NCI-H460 (cell line): Measurements from ENCODE around the gene ABCA1. TPM values are rescaled to one million over a fixed set of nuclear protein-coding genes. Genes with fewer than 3 reads are reported as not detected.
"Not testable (repeated sequence)": the region's sequence is repeated elsewhere in the genome, so short reads cannot be mapped to it uniquely, and the experiment has no call there.

Source experiments
- DNase-seq: peaks from one replicate; pipeline ENCODE4 v3.0.0-alpha.2; 2016; ENCODE audit warnings: low read depth; ENCODE audit errors: extremely low read depth
- total RNA-seq: library from RNA; depleted of rRNA; stranded (reverse); fragments of >200 nt; shearing (Covaris generic); gene quantifications from 2 replicates; pipeline ENCODE4 v1.2.3, GENCODE V29; 2014

The ABCA1 gene
- total RNA-seq, 1 experiment from 2014 or later = 6.6 TPM

DNA sequence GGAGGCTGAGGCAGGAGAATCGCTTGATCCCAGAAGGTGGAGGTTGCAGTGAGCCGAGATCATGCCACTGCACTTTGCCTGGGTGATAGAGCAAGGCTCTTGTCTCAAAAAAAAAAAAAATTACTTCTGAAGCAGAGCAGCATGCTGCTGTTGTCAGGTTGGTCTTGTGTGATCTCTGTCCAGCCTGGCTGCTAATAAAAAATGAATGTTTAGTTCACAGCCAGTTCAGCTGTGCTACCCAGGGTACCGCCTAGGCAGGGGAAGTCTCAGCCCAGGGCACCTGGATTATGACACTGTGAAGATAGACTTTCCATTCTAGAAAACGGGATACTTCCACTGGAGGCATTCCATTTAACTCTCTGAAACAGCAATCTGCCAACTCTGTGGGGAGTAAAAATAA lies 23.5 kb upstream of the ABCA1 start:
- no peak for DNase-seq

DNA sequence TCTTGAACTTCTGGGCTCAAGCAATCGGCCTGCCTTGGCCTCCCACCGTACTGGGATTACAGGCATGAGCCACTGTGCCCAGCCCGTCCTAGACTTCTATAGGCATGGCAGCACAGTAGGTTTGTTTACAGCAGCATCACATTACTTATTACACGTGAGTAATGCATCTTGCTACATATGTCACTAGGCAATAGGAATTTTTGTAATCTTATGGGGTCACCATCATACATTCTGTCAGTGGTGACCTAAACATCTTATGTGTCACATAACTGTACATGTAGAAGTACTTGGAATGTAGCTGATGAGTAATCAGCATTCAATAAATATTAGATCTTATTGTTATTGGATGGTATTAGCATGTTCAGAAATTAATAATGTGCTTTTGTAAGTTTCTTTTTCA lies 22.9 kb upstream of the ABCA1 start:
- no peak for DNase-seq

DNA sequence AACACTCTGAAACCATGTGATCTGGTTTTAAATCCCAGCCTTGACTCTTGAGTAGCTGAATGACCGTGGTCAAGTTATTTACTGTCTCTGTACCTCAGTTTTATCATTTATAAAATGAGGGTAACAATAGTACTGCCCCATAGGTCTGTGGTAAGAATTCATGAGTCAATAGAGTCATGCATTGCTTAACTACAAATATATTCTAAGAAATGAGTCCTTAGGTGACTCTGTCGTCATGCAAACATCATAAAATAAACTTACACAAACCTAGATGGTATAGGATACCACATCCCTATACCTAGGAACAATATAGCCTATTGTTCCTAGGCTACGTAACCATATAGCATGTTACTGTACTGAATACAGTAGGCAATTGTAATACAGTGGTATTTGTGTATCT lies 20.3 kb upstream of the ABCA1 start:
- no peak for DNase-seq

DNA sequence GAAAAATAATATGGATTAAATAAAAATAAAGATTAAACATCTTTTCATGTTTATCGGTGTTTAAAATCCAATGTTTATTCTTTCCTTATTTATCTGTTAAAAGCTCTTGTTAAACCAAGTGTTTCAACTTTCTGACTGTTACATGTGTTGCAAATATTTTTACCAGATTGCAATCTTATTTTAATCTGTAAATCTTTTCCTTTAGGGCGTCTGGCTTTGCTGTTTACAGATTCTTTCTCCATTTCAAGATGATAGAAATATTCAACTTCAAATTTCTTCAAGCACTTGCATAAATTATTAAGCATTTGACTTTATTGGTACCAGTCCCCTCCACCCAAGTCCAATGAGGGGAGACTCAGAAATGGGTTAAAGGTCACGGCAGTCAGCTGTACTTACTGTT lies 16.9 kb upstream of the ABCA1 start:
- DNase-seq = no peak

DNA sequence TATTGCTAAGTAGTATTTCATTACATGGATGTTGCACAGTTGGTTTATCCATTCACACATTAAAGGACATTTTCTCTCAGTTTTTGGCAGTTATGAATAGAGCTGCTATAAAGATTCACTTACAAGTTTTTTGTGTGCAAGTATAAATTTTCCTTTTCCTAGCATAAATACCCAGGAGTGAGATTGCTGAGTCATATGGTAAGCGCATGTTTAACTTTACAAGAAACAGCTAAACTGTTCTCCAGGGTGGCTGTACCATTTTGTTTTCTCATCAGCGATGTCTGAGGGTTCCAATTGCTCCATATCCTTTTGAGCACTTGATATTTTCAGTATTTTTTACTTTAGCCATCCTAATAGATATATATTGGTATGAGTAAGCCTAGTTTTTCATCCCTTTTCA lies 16.4 kb upstream of the ABCA1 start:
- no peak for DNase-seq

DNA sequence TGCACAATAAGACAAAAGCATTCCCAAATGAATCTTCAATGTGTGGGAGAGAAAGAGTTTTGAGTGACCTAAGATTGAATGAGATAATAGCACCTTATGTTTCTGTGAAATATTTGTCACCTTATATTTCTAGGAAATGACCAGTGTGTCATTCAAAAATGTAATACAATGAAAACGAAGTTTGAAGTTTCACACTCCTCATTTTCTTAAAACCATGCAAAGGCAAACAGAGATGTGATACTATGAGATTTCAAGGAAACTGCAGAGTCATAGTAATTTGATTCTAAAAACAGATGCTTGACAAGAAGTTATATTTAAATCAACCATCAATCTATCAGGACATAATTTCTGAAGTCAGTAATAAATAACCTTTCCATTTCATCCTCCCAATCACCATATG lies 13.6 kb upstream of the ABCA1 start:
- DNase-seq = no peak

DNA sequence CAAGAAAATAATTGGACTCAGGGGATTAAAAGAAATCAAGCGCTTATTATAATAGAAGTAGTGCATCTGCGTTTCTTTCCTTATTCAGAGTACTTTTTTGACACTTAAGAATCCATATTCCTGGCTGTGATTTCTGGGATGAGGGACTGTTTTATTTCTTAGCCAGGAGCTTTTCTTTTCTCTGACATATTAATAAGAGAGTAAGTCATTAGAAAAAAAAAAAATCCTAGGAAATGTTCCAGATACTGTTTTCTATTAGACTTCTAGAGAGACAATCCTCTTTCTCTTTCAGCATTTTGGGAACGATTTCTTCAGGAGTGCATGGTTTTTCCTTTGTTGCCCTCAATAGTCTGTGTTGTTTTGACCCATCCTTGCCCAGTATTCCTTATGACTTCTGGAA lies 8.3 kb upstream of the ABCA1 start:
- no peak for DNase-seq

DNA sequence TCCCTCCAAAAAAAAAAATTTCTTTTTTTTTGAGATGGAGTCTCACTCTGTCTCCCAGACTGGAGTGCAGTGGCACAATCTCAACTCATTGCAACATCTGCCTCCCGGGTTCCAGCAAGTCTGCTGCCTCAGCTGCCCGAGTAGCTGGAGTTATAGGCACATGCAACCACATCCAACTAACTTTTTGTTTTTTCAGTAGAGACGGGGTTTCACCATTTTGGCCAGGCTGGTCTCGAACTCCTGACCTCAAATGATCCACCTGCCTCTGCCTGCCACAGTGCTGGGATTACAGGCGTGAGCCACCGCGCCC lies 7.5 kb upstream of the ABCA1 start:
- not testable (repeated sequence) for DNase-seq

DNA sequence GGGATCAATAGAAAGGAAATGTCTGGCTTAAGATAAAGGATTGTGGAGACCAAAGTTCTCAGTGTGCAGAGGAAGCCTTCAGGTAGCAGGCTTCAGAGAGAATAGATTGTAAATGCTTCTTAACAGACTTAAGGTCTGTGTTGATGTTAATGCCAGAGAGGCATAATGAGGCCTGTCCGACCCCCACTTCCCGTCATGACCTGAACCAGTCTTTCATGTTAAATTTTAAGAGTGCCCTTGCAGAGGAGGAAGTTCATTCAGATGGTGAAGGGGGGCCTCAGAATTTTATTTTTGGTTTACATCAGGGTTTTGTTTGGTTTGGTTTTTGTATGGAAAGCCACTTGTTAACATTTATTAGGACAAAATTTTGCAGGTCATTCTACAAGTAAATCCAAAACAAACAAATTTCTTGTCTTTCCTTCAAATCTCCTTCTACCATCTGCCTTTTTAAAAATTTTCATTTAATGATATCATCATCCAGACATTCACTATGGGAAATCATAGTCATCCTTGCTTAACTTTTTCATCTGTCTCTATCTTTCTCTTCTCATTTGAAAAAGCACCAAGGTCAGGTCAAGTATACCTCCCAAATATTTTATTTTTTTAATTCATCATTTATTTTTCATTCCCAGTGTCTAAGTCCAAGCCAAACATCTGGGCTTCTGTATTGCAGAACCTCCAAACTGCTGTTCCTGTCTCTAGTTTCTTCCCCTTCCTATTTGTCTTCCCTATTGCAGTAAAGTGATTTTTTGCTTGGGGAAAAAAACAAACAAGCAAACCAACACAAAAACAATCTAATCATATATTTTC lies 6.9 kb upstream of the ABCA1 start:
- no peak for DNase-seq

DNA sequence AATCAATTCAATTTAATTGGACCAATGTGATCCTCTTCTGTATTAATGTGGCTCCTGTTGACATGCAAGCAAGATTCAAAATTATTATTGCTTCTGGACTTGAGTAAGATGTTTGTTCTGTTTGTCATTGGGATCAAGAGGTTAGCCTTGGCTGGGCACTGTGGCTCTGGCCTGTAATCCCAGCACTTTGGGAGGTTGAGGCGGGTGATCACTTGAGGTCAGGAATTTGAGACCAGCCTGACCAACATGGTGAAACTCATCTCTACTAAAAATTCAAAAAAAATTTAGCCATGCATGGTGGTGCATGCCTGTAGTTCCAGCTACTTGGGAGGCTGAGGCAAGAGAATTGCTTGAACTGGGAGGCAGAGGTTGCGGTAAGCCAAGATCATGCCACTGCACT lies 5.1 kb upstream of the ABCA1 start:
- not testable (repeated sequence) for DNase-seq

DNA sequence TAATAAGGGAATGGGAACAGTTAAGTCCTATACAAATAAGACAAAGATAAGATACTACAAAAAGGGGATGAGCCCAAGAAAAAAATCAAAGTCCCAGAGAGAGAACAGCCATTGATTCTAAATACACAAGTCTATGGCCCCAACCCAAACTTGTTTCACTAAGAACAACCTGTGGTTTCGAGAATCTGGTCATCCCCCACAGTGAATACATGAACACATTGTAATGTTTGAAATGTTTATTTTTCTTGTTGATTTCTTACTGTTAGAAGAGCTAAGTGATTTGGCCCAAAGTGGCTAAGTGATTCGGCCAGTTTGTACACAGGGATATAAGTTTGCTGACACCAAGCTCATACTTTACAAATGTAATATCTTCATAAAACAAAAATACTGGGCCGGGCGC lies 3.3 kb upstream of the ABCA1 start:
- no peak for DNase-seq

DNA sequence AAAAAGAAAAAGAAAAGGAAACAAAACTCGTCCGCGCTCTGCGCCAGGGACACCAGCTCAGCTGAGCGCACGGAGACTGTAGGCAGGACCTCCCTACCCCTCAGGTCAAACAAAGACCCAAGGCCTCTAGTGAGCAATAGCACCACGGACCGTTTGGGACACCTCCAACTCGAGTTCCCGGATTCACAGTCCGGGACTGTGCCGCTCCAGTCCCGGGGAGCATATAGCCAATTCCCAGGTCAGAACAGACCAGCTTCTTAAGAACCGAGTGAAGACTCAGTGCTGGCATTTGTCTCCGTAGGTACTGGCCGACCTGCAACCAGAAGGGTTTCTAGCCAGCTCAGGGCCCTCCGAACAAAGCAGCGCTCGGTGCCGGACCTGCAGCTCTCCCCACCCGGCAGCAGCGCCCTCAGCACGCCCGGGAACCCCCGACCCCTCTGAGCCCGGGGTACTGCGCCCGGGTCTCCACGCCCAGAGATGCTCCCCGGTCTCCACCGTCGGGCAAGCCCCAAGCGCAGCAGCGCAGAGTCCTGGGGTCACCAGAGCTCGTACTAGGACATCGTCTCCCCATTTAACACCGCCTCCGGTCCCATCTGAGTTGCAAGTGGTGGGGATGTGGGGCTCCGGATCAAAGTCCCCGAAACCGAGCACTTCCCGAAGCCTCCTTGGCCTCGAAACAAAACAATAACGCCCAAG lies 591 bp downstream of the ABCA1 start:
- DNase-seq = no peak

DNA sequence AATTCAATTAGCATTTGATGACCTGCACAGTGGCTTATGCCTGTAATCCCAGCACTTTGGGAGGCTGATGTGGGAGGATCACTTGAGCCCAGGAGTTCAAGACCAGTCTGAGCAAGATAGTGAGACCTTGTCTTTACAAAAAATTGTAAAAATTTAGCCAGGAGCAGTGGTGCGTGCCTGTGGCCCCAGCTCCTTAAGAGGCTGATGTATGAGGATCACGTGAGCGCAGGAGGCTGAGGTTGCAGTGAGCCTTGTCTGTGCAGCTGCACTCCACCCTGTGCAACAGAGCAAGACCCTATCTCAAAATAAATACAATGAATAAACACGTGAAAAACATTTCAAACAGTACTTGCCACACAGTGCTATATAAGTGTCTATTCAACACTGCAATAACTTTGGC lies 4.2 kb downstream of the ABCA1 start:
- DNase-seq = no peak

DNA sequence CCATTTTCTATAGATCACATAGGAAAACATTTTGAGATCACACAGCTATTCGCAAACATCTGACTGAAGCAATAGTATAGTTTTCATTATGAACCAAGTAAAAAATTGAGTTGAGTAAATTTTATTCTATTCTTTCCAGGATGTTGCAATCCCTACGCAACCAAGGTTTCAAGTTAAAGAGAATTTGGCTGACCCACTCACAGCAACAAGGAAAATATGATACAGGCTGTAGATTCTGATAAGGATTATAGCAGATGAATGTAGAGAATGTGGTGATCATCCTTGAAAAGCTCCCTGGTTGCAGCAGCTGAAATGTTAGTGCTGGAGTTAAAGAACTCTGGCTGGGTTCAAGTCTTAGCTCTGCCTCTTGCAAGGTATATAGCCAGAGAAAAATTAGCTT lies 4.7 kb downstream of the ABCA1 start:
- DNase-seq = no peak

DNA sequence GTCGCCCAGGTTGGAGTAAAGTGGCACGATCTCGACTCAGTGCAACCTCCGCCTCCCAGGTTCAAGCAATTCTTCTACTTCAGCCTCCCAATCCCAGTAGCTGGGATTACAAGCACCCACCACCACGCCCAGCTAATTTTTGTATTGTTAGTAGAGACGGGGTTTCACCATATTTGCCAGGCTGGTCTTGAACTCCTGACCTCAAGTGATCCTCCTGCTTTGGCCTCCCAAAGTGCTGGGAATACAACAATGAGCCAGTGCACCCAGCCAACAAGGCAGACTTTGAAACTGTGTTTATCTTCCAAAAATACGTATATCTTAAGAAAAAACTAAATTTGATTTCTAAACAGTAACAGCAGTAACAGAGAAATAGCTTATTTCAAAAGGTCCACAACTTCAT lies 5.2 kb downstream of the ABCA1 start:
- DNase-seq = not testable (repeated sequence)

DNA sequence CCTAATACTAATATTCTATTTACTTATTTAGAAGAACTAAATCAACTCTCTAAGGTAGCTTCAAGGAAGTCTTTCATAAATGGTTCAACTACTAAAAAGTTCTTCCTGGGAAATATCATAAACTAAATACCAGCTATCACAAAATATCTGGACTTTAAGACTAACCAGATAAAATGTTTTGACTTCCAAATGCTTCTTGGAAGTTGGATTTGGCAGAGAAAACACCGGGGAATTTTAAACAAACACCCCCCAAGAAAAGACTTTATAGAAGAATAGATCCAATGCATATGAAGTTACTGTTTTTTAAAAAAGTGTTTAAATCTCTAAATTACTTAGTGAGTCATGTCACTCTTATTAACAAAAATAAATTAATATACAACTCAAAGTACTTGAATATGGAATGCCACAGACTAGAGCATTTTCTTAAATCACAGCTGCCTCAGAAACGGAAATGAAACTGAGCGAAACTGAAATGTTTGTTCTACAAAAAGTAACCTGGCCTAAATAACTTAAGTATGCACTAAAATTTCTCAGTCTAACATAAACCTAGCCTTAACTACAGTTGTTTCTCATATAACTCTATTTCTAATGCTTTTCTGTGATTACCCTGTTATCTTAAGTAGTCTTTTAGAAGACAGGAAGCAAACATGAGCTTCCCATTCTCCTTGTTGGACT lies 6.8 kb downstream of the ABCA1 start:
- DNase-seq = no peak

DNA sequence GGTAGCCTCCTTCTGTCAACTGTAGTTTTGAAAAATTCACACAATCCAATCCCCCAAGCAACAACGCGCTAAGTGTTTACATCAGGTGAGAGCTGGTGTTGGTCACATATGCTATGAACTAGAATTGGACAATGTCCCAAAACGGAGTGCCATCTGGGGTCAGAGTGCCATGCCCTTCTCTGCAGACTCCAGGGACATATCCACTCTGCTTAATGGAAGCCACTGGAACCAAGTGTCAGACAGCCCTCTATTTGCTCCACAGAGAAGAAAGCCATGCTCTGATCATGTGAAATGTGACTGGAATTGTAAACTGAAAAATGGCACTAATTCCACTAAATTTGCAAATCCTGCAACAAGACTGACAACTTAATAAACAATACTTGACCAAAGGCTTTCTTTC lies 12.2 kb downstream of the ABCA1 start:
- DNase-seq = no peak

DNA sequence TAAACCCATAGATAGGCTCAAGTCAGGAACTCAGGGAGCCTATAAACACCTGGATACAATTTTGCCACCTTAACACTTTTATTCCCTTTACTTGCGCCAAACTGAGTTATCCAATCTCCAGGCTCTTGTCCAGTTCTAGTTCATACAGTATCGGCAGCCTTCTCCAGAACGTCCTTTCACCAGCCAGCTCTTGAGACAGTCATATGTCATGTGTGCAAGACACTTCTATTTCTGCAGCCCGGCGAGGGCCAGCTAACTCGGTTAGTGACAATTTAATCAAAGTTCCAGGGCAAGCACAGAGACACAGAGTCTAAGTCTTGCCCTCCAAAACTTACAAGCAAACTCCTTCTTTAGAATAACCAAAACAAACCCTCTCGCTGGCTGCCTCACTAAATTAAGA lies 12.9 kb downstream of the ABCA1 start:
- no peak for DNase-seq

DNA sequence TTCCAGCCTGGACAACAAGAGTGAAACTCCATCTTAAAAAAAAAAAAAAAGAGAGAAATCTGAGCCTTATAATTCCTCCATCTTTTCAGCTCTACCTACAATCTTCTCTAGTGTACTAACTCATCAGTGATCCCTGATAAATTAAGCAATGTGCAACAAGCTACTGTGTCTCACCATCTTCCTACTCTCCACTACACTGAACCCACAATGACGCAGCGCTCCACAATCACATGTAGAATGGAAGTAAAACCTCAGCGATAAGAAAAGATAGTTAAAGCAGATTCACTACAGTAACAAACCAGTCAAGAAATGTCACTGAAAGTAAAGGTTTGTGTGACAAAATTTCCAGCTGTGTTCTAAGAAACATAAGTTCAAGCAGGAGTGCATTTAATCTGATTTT lies 13.5 kb downstream of the ABCA1 start:
- DNase-seq = no peak

DNA sequence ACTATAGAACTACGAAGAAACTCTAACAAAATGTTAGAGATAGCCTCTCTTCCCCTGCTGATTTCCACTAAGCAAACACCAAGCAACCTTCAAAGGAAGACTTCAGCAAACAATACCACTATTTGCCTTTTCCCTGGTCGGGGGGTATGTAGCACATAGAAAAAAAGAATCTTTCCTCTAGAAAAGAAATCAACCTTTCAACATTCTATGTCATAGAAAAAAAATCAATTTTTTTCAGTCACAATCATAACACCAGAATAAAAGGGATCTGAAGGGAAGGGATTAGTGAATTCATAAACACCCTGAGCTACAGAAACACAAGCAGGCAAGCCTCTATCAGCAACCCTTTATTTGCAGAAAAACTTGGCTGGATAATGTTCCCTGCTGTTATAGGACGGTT lies 15.3 kb downstream of the ABCA1 start:
- no peak for DNase-seq

DNA sequence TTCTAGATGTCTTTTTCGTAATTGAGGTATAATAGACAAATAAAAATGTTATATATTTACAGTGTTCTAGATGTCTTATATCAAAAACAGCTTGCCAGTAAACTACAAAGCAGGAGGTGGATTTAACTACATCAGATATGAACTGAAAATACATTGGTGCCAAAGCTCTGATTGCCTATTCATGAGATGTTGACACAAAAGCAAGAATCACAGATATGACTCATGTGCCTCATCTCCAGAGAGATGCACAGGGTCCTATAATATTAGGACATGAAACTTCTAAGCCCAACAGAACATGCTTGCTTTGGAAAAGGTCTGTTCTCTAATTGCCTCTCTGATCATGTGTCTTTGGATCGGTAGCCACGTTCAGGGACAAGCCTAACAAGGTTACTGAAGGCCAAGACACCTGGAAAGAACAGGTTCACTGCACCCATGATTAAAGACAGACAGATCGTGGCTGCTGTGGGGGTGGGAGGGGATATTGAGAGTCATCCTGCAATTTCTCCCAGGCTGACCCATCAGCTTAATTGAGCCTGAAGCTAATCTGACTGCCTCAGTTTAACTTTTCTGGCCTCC lies 16.8 kb downstream of the ABCA1 start:
- DNase-seq = no peak
